Kidney capillary endothelial cell (primary cell): ENCODE measurements around the gene BHLHE41.
A peak's percentile ranks its signal among the peaks of the same experiment; 100 is the strongest.

Experiments
- DNase-seq: peaks from one replicate; pipeline ENCODE4 v3.0.0-alpha.2; 2018; ENCODE audit warnings: low spot score

Gene BHLHE41

GRCh38 chr12:26124446-26125399, at the start of gene BHLHE41:
Gene BHLHE41 (minus strand): TSS chr12:26125037. CDS start chr12:26124779, 258 bp downstream.
- DNase-seq: peak; percentile 16

- DNase-seq: no peak
Observed at GRCh38 chr12:26172946-26173552, 48.2 kb upstream of the BHLHE41 start.

- DNase-seq: no peak
Observed at GRCh38 chr12:26172539-26172938, 47.7 kb upstream of the BHLHE41 start.

- DNase-seq: no peak
Observed at GRCh38 chr12:26172013-26172412, 47.2 kb upstream of the BHLHE41 start.

GRCh38 chr12:26164118-26164517, 39.3 kb upstream of the BHLHE41 start:
- no peak for DNase-seq

GRCh38 chr12:26162905-26163304, 38.1 kb upstream of the BHLHE41 start:
- DNase-seq: no peak

- DNase-seq: no peak
Observed at GRCh38 chr12:26162174-26162573, 37.3 kb upstream of the BHLHE41 start.

GRCh38 chr12:26158078-26158764, 33.4 kb upstream of the BHLHE41 start:
- DNase-seq: no peak

- no peak for DNase-seq
Observed at GRCh38 chr12:26157001-26157400, 32.2 kb upstream of the BHLHE41 start.

- DNase-seq: peak; percentile 38
Observed at GRCh38 chr12:26156201-26156871, 31.5 kb upstream of the BHLHE41 start.

GRCh38 chr12:26153421-26154154, 28.8 kb upstream of the BHLHE41 start:
- DNase-seq: peak; percentile 97

GRCh38 chr12:26152507-26153102, 27.8 kb upstream of the BHLHE41 start:
- no peak for DNase-seq

GRCh38 chr12:26150736-26151450, 26.1 kb upstream of the BHLHE41 start:
- DNase-seq: no peak

GRCh38 chr12:26149968-26150500, 25.2 kb upstream of the BHLHE41 start:
- DNase-seq: no peak

- DNase-seq: no peak
Observed at GRCh38 chr12:26148291-26148690, 23.5 kb upstream of the BHLHE41 start.

GRCh38 chr12:26143291-26143690, 18.5 kb upstream of the BHLHE41 start:
- no peak for DNase-seq

GRCh38 chr12:26138860-26139259, 14.0 kb upstream of the BHLHE41 start:
- DNase-seq: no peak

GRCh38 chr12:26136688-26137087, 11.9 kb upstream of the BHLHE41 start:
- no peak for DNase-seq

GRCh38 chr12:26135571-26135970, 10.7 kb upstream of the BHLHE41 start:
- no peak for DNase-seq

- DNase-seq: no peak
Observed at GRCh38 chr12:26135010-26135420, 10.2 kb upstream of the BHLHE41 start.
